AG08395 (cell line): ENCODE data around the gene TGIF2.
"Not testable (repeated sequence)": the region's sequence is repeated elsewhere in the genome, so short reads cannot be mapped to it uniquely, and the experiment has no call there.

Source experiments
- DNase-seq: peaks from one replicate; pipeline ENCODE4 v3.0.0; 2012; ENCODE audit warnings: mixed read lengths, low spot score

Gene TGIF2

GRCh38 chr20:36579996-36580545 is 6.7 kb downstream of the TGIF2 start:
- no peak for DNase-seq

GRCh38 chr20:36582322-36582721 is 8.9 kb downstream of the TGIF2 start:
- DNase-seq, result no peak

GRCh38 chr20:36582821-36583220 is 9.4 kb downstream of the TGIF2 start:
- DNase-seq, result no peak

GRCh38 chr20:36584018-36584481 is 10.7 kb downstream of the TGIF2 start:
- no peak for DNase-seq

GRCh38 chr20:36585410-36586125 is 12.2 kb downstream of the TGIF2 start:
- peak; percentile 82 for DNase-seq

- DNase-seq, result no peak
Measured at GRCh38 chr20:36587388-36588070, 14.1 kb downstream of the TGIF2 start.

- DNase-seq, result no peak
Measured at GRCh38 chr20:36591281-36591680, 17.9 kb downstream of the TGIF2 start.

DNA sequence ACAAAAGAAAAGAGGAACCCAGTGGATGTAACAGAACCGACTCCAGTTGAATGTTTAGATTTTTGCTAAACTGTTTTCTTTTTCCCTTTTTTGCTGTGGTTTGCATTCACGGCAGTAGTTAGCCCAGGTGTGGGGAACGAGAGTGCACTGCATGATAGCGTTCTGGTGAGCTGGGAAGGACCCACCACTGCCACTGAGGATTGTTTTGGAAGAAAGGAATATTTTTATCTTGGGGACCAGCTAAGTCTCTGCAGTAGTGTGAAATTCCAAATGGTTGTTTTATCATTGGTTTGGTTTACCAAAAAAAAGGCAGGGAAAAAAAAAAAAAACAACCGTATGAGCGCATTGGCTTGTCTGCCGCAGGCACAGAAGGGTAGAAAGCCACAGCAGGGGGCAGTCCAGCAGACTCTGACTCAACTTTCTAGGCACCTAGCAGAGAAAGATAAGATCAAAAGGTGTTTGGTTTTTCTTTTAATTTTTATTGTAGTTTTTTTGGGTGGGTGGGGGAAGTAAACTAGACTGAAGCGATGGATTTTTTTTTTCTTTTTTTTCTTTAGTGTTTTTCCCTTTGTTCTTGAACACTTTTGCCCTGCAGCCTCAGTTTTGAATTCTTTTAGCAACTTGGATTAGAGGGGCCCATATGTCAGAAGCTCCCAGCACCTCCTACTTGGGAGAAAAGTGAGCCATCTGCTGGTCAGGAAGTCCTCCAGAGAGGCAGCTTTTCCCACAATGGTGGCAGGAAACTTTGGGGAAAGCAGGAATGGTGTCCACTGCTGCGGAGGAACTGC is 18.7 kb downstream of the TGIF2 start:
- DNase-seq, result peak; percentile 50

DNA sequence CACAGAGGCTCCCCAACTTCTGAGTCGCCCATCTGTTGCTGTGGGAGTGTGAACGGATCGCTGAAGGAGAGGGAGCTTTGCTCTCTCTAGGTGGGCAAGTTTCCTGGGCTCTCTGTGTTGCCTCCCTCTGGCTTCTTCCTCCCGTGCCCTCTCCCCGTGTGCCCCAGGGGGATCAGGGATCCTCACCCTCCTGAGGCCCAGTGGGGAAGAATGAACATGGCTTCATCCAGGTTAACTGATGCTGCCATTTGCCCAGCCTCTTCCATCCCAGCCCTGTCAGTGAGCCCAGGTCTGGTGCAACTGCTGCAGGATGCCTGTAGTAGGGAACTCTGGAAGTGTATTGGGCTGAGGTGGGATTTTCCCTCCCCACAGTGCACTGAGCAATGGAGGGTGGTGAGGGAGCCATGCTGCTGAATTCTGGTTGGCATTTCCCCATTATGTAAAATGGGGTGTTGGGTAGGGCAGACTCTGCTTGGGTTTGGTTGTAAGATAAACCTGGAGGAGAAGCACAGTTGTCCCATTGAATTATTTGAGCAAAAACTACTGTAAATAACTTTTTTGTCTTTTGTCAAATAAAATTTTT is 20.0 kb downstream of the TGIF2 start:
- DNase-seq, result no peak

GRCh38 chr20:36599912-36600345 is 26.5 kb downstream of the TGIF2 start:
- DNase-seq, result no peak

GRCh38 chr20:36601540-36601939 is 28.1 kb downstream of the TGIF2 start:
- no peak for DNase-seq

GRCh38 chr20:36604952-36605398 is 31.6 kb downstream of the TGIF2 start:
- no peak for DNase-seq

- peak; percentile 98 for DNase-seq
Measured at GRCh38 chr20:36605399-36606157, 32.2 kb downstream of the TGIF2 start, which contains the start of gene RAB5IF. TSS of gene RAB5IF (plus strand) at chr20:36605779. CDS start at chr20:36605952, 173 bp downstream.

GRCh38 chr20:36606158-36607066 is 33.0 kb downstream of the TGIF2 start:
- peak; percentile 10 for DNase-seq

GRCh38 chr20:36607586-36608387 is 34.4 kb downstream of the TGIF2 start:
- DNase-seq, result no peak

- not testable (repeated sequence) for DNase-seq
Measured at GRCh38 chr20:36608388-36608728, 35.0 kb downstream of the TGIF2 start.

GRCh38 chr20:36611625-36612024 is 38.2 kb downstream of the TGIF2 start:
- DNase-seq, result no peak

DNA sequence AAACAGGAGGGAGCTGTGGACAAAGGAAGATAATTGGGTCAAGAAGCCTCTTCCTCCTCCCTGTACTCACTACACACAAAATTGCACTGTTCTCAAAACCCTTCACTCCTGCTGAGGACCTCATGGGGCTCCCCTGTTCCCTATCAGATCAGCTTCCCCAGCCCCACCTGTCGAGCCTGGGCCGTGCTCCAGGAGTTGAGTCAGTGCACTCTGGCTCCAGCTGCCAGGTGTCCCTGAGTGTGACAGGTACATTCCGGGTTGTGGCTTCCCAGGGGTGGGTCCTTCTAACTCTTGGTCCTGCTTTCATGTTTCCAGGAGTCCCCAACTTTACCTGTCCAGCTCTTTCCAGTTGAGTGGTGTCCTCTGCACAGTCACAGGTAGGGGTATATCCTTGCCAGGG is 40.6 kb downstream of the TGIF2 start:
- DNase-seq, result no peak
